HG02642 (cell line): ENCODE data around the gene CPSF3.

ENCODE experiments used
- ATAC-seq: cut with Tn5 transposase; IDR thresholded peaks from one replicate; pipeline ENCODE4 v1.9.1; 2021; ENCODE audit warnings: mild to moderate bottlenecking; ENCODE audit not compliant: unreplicated experiment, poor library complexity

The CPSF3 gene

GRCh38 chr2:9423100-9423921, at the start of gene CPSF3, which contains the start of gene ITGB1BP1:
CPSF3 (plus strand) TSS chr2:9423654; CDS start chr2:9423774, 120 bp downstream.
ITGB1BP1 (minus strand) TSS chr2:9423528; CDS start chr2:9418697, 4,831 bp downstream.
- peak; percentile 87 for ATAC-seq

GRCh38 chr2:9374071-9374730, 49.3 kb upstream of the CPSF3 start:
- ATAC-seq = no peak

GRCh38 chr2:9375857-9376428, 47.5 kb upstream of the CPSF3 start:
- no peak for ATAC-seq

- no peak for ATAC-seq
These were observed 45.9 kb upstream of the CPSF3 start for GRCh38 chr2:9377461-9378097.

GRCh38 chr2:9378433-9379390, 44.7 kb upstream of the CPSF3 start:
- no peak for ATAC-seq

- ATAC-seq = no peak
These were observed 44.1 kb upstream of the CPSF3 start for GRCh38 chr2:9379391-9379755.

- ATAC-seq = no peak
These were observed 42.5 kb upstream of the CPSF3 start for GRCh38 chr2:9380702-9381628.

GRCh38 chr2:9382604-9383235, 40.7 kb upstream of the CPSF3 start:
- ATAC-seq = no peak

- ATAC-seq = no peak
These were observed 38.9 kb upstream of the CPSF3 start for GRCh38 chr2:9384521-9384920.

GRCh38 chr2:9385841-9386240, 37.6 kb upstream of the CPSF3 start:
- ATAC-seq = no peak

GRCh38 chr2:9388199-9388681, 35.2 kb upstream of the CPSF3 start:
- ATAC-seq = no peak

- no peak for ATAC-seq
These were observed 34.2 kb upstream of the CPSF3 start for GRCh38 chr2:9388950-9389911.

GRCh38 chr2:9390151-9390850, 33.2 kb upstream of the CPSF3 start:
- ATAC-seq = no peak

GRCh38 chr2:9390991-9391390, 32.5 kb upstream of the CPSF3 start:
- no peak for ATAC-seq

- no peak for ATAC-seq
These were observed 31.3 kb upstream of the CPSF3 start for GRCh38 chr2:9391961-9392720.
